MV-4-11 (cell line): ENCODE results near the gene TMEM132A.
"Not testable (repeated sequence)": the region's sequence is repeated elsewhere in the genome, so short reads cannot be mapped to it uniquely, and the experiment has no call there.

Experiments used
- DNase-seq: peaks from one replicate; lab custom pipeline; 2025; lab: John Stamatoyannopoulos, UW

The TMEM132A gene

GRCh38 chr11:60957188-60957587 is 32.9 kb downstream of the TMEM132A start:
- no peak for DNase-seq

DNA sequence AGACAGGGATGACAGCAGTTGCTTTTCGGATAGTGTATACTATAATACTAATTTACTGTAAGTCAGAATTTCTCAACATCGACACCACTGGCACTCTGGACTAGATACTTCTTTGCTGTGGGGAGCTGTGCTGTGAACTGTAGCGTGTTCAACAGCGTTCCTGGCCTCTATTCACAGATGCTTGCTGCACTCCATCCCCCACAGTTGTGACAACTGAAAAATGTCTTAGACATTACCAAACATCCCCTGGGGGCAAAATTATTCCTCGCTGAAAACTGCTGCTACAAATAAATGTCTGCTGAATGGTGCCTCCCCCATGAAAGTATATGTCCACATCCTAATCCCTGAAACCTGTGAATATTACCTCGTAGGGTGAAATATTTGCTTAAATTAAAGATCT is 35.2 kb downstream of the TMEM132A start:
- no peak for DNase-seq

DNA sequence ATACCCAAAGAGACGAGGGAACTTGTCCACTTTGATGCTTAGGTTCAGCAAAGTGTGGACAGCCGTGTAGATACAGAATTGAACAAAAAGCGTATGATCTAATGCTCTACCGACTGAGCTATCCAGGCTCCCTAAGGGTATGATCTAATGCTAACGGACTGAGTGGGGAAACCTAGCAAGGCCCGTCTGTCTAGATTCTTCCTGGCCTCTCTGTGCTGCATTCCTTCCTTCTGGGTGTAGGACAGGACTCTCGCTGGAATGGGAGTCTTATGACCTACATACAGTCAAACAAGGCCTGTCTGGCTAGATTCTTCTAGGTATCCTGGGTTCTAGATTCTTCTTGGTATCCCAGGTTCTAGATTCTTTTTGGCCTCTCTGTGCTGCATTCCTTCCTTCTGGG is 36.1 kb downstream of the TMEM132A start:
- no peak for DNase-seq

DNA sequence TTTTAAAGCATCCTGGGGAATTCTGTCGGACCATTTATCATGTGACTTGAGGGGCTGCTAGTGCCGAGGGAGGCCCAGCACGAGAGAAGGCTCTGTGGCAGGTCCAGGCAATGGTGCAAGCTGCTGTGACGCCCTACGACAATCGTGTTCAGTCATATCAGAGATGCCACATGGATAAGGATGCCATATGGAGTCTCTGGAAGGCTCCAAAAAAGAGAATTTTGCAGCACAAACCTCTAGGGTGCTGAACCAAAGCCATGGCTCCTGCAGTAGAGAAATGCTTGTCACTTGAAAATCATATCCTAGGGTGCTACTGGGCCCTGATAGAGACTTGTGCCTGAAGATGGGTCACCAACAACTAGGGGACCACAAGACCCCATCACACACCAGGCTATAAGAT is 40.5 kb downstream of the TMEM132A start:
- DNase-seq = no peak

DNA sequence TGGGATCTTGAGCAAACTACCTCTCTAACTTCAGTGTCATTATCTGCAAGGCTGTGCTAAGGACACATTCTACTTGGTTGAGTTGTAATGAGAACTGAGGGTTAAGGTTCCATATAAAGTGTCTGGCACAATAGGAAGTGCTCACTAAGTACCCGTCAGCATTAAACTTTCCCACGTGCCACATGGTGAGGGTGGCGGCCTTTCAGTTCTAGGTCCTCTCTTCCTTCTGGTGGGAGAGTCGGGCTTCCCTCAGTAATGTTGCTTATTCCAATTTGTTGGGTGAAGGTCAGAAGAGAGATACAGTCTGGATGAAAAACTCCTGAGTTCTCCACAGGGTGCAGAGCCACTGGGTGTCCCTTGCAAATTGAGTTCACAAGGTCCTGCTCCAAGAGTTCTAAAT is 42.6 kb downstream of the TMEM132A start:
- DNase-seq = no peak

DNA sequence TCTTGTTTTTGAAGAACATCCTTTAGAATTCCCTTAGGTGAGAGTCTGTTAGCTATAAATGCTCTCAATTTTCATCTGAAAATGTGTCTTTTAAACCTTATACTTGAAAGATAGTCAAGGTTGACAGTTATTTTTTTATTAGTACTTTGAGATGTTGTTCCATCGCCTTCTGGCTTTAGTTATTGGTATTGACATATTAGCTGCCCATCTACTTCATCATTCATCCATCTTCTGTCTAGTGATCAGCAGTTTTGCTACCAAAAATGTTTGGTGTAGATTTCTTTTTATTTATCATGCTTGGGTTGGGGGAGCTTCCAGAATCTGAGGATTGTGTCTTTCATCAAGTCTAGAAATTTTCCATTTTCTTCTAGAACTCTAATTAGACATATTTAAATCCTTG is 44.0 kb downstream of the TMEM132A start:
- no peak for DNase-seq

DNA sequence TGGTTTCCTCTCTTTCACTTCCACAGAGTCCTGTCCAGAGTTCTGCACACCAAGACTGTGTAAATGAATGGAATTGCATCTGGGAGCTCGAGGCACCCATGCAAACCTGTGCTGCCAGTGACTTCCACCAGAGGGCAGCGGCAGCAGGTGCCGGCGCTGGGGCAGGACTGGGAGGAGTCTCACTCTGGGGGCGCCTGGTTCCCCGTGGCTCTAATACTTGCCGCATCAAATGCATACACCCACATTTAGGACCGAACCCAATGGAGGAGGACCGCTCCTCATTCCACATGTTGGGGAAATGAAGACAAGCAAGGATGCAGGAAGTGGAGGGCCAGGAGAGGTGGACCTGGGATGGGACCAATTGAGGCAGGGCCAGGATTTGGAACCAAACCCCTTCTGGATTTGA is 46.1 kb downstream of the TMEM132A start:
- peak; percentile 30 for DNase-seq

- DNase-seq = no peak
These were observed 46.6 kb downstream of the TMEM132A start for GRCh38 chr11:60970890-60971289.

- no peak for DNase-seq
These were observed 47.3 kb downstream of the TMEM132A start, which contains the start of gene CD6 for GRCh38 chr11:60971520-60971919. Gene CD6 (plus strand): TSS chr11:60971680. CDS start chr11:60971866, 186 bp downstream.

GRCh38 chr11:60972182-60973030 is 48.1 kb downstream of the TMEM132A start:
- DNase-seq = no peak

GRCh38 chr11:60973699-60974098 is 49.4 kb downstream of the TMEM132A start:
- DNase-seq = no peak

DNA sequence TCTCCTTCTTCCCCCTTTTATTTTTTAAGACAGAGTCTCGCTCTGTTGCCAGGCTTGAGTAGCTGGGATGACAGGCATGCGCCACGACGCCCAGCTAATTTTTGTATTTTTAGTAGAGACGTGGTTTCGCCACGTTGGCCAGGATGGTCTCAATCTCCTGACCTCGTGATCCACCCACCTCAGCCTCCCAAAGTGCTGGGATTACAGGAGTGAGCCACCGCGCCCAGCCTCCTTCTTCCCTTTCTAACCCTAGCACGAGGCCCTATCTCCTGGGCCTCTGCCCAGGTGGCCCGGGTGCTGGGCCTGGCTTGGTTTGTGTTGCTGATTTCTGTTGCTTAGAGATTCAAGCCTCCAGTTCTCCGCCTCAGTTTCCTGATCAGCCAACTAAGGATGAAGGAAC is 50.1 kb downstream of the TMEM132A start:
- DNase-seq = not testable (repeated sequence)

DNA sequence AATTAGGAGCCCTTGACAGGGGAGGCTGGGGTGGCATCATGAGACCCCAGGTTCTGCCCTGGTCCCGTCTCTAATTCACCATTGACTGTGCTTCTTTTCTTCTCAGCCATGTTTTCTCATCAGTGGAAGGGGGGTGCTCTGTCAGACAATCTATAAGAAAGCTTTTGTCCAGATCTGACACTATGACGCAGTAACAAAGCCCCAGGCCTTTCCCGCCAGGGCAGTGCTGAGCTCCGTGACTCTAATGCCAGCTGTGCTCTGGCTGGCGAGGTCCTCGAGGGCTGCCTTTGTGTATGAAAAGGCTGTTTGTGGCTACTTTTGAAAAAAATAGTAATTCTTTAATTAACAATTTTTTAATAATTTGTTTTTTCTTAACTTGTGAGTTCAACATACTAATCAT is 50.5 kb downstream of the TMEM132A start:
- no peak for DNase-seq

- DNase-seq = no peak
These were observed 53.0 kb downstream of the TMEM132A start for GRCh38 chr11:60977224-60977623.

GRCh38 chr11:60977836-60978235 is 53.6 kb downstream of the TMEM132A start:
- DNase-seq = peak; percentile 48

DNA sequence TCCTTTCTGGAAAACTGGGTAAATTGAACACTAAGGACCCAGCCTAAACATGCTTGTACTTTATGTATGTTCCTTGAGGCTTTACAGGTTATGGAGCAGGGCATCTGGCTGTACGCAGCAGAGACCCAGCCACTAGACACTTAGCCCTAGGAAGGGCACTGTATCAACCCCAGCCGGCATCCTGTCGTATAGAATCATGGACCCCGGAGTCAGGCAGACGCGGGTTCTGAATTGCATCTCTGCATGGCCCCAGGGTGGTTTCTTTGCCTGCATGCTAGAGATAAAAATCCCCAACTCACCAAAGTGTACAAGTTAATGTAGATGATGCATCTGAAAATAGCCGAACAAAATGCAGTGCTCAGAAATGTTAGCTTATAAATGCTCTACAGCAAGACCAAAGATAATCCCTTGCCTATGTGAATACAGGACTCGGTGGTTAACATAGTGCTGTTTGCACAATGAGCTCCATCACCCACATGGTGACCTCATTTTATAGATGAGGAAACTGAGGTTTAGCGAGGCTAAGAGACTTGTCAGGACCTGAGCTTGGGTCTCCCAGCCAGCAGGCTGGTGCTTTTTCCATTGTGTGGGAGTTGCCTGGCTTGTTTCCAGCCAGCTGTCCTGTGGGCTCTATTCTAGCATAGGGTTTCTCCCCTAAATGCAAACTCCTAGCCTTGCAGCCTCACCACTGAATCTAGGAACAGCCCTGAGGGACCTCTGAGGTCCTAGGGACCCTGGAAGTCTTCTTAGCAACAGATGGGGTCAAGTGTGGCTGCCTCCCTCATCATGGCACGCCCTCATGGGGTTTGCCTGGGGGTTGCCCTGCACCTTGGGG is 54.5 kb downstream of the TMEM132A start:
- peak; percentile 98 for DNase-seq

DNA sequence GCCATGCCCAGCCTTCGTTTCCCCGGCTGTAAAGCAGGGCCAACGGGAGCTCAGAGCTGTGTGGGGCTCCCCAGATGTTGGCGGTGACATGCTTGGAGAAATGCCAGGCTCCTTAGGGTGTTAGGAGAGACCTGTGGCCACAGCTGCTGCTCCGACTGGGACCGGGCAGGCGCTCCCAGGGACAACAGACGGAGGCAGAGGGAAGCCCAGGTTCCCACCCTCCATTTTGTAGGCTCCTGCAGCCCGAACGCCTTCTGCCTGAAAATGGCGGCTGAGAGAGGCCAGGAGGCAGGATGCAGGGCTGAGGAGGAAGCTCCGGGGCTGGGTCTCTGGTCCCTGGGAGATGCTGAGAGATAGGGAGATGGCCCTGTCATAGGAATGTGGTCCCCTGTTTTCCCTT is 57.3 kb downstream of the TMEM132A start:
- DNase-seq = no peak

GRCh38 chr11:60982184-60982583 is 57.9 kb downstream of the TMEM132A start:
- peak; percentile 45 for DNase-seq

- no peak for DNase-seq
These were observed 59.9 kb downstream of the TMEM132A start for GRCh38 chr11:60984149-60984548.

DNA sequence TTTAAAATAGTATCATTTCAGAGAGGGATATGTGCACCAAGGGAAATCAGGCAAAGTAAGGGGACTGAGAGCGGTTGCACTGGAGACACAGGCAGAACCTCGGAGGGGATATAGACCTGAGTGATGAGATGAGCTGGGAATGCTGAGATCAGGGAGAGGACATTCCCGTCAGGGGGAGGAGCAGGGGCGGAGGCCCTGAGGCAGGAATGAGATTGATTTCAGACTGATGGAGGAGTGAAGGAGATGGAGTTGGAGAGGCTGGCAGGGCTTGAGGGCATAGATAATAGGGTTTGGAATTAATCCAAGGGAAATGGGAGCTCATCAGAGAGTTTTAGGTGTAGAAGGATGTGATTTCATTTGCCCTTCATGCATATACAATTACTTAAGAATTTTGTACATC is 60.4 kb downstream of the TMEM132A start:
- DNase-seq = no peak

DNA sequence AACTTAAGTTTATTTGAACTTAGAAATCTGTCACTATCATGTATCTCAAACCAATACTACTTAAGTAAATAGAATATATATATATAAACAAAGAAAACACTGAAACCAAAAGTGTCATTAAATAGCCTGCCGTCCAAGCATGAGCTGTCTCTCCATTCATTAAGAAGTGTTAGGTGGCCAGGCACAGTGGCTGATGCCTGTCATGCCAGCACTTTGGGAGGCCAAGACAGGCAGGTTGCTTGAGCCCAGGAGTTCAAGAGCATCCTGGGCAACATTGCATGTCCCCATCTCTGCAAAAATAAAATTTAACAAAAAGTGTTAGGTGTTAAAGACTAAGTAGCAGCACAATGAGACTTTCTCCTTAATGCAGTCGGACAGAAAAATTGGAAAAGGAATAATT is 61.2 kb downstream of the TMEM132A start:
- no peak for DNase-seq

- peak; percentile 83 for DNase-seq
These were observed 62.0 kb downstream of the TMEM132A start for GRCh38 chr11:60985991-60986915.
